Measurements from ENCODE around the gene FLT1.

Gene FLT1

DNA sequence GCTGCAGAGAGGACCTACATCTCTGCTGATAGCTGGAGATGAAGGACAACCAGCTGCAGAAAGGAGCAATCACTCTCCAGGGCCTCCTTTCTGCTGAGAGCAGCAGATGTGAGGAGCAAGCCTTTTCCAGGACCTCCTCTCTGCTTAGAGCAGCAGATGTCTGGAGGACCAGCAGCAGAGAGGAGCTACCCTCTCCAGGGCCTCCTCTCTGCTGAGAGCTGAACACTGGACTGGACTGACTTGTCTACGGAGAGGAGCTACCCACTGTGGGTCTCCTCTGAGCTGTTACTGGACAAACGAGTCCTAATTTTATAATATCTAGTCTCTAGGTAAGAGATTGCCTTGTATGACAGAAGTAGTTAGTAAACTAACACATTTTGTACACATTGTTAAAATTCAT is 40.8 kb upstream of the FLT1 start:
- Histone ChIP-seq H3K36me3 (ENCODE audit: control insufficient read depth, insufficient read depth, low read length) (no peaks in the 10 kb centered on the region), H3K4me3 (ENCODE audit: extremely low read depth, insufficient read depth, low read length, poor library complexity, severe bottlenecking) (no peak overlapping the region), H3K4me1 (ENCODE audit: control insufficient read depth, insufficient read depth, low read length, poor library complexity, severe bottlenecking) (no peaks in the 10 kb centered on the region), H3K9me3 (ENCODE audit: control insufficient read depth, low read length) (peaks cover 9% of the 10 kb centered on the region), H3K27ac (ENCODE audit: low read depth, low read length, severe bottlenecking) (no peak overlapping the region)
- no CpG with 5 or more reads among the region's 2 CpGs for WGBS, 2 experiments (ENCODE audit: insufficient coverage in 2 of 2)

DNA sequence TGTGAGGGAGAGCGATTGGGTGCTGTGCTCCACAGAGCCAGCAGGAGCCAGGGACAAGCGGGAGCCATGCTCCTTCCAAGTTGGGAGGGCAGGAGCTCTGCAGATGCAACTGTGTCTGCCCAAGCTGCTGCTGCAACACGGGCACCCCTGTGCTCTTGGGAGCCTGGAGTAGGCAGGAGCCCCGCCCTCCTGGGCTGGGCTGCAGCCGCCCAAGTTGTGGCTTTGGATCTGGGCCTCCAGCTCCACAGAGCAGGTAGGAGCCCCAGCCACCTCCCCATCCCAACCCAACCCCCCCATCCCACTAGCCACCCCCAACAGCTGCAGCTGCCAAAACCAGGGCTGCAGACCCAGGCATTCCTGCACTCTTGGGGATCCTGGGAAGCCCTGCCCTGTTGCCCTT is 39.9 kb upstream of the FLT1 start:
- no peaks in the 10 kb centered on the region for H3K36me3 ChIP-seq (ENCODE audit: control insufficient read depth, insufficient read depth, low read length)
- H3K4me3 ChIP-seq (ENCODE audit: extremely low read depth, insufficient read depth, low read length, poor library complexity, severe bottlenecking): no peak overlapping the region
- peaks cover 9% of the 10 kb centered on the region for H3K9me3 ChIP-seq (ENCODE audit: control insufficient read depth, low read length)
- 93 to 98% methylated on average over 3 to 5 of the region's 5 CpGs for WGBS, 2 experiments (ENCODE audit: insufficient coverage in 2 of 2)
- no peaks in the 10 kb centered on the region for H3K4me1 ChIP-seq (ENCODE audit: control insufficient read depth, insufficient read depth, low read length, poor library complexity, severe bottlenecking)
- no peak overlapping the region for H3K27ac ChIP-seq (ENCODE audit: low read depth, low read length, severe bottlenecking)

DNA sequence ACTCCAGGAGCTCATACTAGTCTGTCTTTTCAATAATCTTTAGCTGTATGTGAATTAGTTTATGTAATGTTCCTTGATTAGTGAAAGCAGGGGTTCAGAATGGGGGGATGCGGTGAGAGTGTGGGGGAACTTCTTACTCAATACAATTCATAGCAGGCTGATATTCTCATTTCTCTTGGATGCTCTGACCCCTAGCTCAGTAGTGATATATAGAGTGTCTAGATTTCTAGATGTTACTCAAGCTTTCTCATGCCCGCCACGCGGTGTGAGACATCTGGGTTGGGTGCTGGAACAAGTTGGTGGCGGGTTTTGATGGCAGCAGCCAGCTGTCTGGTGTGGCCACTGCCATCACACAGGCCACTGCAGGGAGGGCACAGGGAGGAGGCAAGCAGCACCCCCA is 39.3 kb upstream of the FLT1 start:
- peaks cover 9% of the 10 kb centered on the region for H3K9me3 ChIP-seq (ENCODE audit: control insufficient read depth, low read length)
- H3K27ac ChIP-seq (ENCODE audit: low read depth, low read length, severe bottlenecking): no peak overlapping the region
- H3K4me3 ChIP-seq (ENCODE audit: extremely low read depth, insufficient read depth, low read length, poor library complexity, severe bottlenecking): no peak overlapping the region
- H3K36me3 ChIP-seq (ENCODE audit: control insufficient read depth, insufficient read depth, low read length): no peaks in the 10 kb centered on the region
- H3K4me1 ChIP-seq (ENCODE audit: control insufficient read depth, insufficient read depth, low read length, poor library complexity, severe bottlenecking): no peaks in the 10 kb centered on the region
- 70% methylated on average over 4 of the region's 5 CpGs; no CpG with 5 or more reads in 1 of the 2 experiments for WGBS, 2 experiments (ENCODE audit: insufficient coverage in 2 of 2)

DNA sequence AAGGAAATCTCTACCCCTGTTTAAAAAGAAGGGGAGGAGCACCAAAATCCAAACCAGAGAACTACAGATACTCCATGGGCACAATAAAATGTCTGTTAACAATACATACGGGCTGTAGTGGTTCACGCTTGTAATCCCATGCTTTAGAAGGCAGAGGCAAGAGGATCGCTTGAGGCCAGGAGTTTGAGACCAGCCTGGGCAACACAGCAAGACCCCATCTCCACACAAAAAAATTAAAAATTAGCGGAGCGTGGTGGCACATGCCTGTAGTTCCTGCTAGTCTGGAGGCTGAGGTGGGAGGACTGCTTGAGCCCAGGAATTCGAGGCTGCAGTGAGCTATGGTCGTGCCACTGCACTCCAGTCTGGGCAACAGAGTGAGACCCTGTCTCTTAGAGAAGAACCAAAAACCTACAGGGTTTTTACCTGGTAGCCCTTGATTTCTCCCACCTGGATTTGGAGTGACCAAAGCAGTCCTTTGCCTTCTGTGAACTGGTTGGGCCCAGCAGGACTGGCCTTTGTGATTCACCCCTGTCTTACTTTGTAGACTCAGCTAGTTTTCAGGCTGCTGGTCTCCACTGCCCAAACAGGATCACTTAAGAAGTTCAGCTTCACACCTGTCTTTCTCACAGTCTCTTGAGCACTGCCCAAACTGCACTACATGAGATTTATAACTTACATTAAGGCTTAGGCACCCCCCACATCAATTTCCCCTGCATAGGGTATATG is 38.7 kb upstream of the FLT1 start:
- H3K9me3 ChIP-seq (ENCODE audit: control insufficient read depth, low read length): peaks cover 9% of the 10 kb centered on the region
- WGBS, 2 experiments (ENCODE audit: insufficient coverage in 2 of 2): 79 to 91% methylated on average over 5 to 7 of the region's 7 CpGs
- H3K27ac ChIP-seq (ENCODE audit: low read depth, low read length, severe bottlenecking): peak overlapping the region; percentile 80
- no peaks in the 10 kb centered on the region for H3K4me1 ChIP-seq (ENCODE audit: control insufficient read depth, insufficient read depth, low read length, poor library complexity, severe bottlenecking)
- no peaks in the 10 kb centered on the region for H3K36me3 ChIP-seq (ENCODE audit: control insufficient read depth, insufficient read depth, low read length)
- H3K4me3 ChIP-seq (ENCODE audit: extremely low read depth, insufficient read depth, low read length, poor library complexity, severe bottlenecking): no peak overlapping the region

DNA sequence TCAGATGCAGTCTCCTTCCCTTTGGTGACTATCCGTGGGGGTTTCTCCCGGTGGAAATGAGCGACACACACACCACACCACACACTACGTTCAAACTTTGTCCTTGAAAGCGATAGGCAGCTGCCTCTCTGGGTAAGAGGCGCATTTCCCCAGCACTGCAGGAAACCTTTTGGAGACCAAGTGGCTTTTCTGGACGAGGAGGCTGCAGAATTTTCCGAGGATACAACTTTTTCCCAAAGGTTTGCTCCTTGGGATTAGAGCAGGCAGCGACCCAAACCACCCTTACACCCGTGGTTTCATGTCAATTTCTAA is 38.2 kb upstream of the FLT1 start:
- 10 to 12% methylated on average over 8 of the region's 10 CpGs for WGBS, 2 experiments (ENCODE audit: insufficient coverage in 2 of 2)
- H3K27ac ChIP-seq (ENCODE audit: low read depth, low read length, severe bottlenecking): peak overlapping the region; percentile 80
- H3K4me1 ChIP-seq (ENCODE audit: control insufficient read depth, insufficient read depth, low read length, poor library complexity, severe bottlenecking): no peaks in the 10 kb centered on the region
- H3K9me3 ChIP-seq (ENCODE audit: control insufficient read depth, low read length): peaks cover 9% of the 10 kb centered on the region
- peak overlapping the region; percentile 48 for H3K4me3 ChIP-seq (ENCODE audit: extremely low read depth, insufficient read depth, low read length, poor library complexity, severe bottlenecking)
- no peaks in the 10 kb centered on the region for H3K36me3 ChIP-seq (ENCODE audit: control insufficient read depth, insufficient read depth, low read length)

DNA sequence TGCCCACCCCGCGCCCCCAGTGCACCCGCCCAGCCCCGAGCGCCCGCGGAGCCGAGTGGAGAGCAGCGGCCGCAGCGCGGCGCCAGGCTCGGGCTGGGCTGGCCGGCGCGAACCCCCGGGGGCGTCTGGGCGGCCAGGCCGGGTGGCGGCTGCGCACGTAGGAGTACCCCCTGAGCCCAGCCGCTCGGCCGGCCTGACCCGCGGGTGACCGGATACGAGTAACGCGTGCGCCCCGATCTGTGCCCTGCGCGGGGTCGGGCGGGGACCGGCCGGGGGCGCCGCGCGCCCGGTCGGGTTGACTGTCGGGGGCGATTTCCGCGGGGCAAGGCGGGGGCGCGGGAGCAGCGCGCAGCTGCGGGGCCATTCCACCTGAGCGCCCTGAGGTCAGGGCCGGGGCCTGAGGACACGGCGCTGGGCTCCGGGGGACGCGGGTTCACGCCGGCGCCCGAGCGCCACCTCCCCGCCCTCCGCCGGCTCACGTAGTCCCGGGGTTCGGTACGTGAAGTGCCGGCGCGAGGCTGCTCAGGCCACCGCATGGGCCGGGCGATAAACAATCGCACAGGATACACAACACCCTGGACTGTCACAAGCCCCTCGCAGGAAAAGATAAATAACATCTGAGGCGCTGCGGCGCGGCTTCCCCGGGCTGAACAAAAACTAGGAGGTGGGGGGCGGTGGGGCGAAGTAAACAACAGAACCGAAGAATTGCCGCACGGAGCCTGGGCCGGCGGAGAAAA is 37.6 kb upstream of the FLT1 start:
- H3K9me3 ChIP-seq (ENCODE audit: control insufficient read depth, low read length): peaks cover 9% of the 10 kb centered on the region
- H3K36me3 ChIP-seq (ENCODE audit: control insufficient read depth, insufficient read depth, low read length): no peaks in the 10 kb centered on the region
- no peaks in the 10 kb centered on the region for H3K4me1 ChIP-seq (ENCODE audit: control insufficient read depth, insufficient read depth, low read length, poor library complexity, severe bottlenecking)
- H3K4me3 ChIP-seq (ENCODE audit: extremely low read depth, insufficient read depth, low read length, poor library complexity, severe bottlenecking): peak overlapping the region; percentile 48
- H3K27ac ChIP-seq (ENCODE audit: low read depth, low read length, severe bottlenecking): peak overlapping the region; percentile 80
- 0 to 2% methylated on average over 55 to 71 of the region's 96 CpGs for WGBS, 2 experiments (ENCODE audit: insufficient coverage in 2 of 2)

DNA sequence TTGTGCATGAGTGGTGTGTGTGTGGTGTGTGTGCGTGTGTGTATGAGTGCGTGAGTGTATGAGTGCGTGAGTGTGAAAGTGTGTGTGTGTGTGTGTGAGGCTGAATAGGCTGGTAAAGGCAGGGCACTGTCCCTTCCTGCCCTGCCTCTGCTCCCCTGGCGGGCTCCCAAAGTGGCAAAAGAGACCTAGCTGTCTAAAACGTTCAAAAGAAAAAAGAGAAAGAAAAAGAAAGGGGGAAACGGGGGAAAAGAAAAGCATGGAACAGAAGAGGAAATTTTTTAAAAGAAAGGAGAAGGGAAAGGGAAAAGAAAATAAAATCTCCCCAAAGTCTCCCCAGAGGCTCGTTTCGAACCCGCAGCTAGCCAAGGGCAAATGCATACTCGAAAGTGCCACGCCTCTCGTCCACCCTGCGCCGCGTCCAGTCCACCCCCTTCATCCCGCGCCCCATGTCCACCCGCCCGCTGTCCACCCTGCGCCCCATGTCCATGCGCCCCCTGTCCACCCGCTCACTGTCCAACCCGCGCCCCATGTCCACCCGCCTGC is 37.0 kb upstream of the FLT1 start:
- 10 to 14% methylated on average over 8 to 11 of the region's 25 CpGs for WGBS, 2 experiments (ENCODE audit: insufficient coverage in 2 of 2)
- no peaks in the 10 kb centered on the region for H3K4me1 ChIP-seq (ENCODE audit: control insufficient read depth, insufficient read depth, low read length, poor library complexity, severe bottlenecking)
- H3K4me3 ChIP-seq (ENCODE audit: extremely low read depth, insufficient read depth, low read length, poor library complexity, severe bottlenecking): peak overlapping the region; percentile 48
- H3K9me3 ChIP-seq (ENCODE audit: control insufficient read depth, low read length): peaks cover 9% of the 10 kb centered on the region
- H3K27ac ChIP-seq (ENCODE audit: low read depth, low read length, severe bottlenecking): peak overlapping the region; percentile 80
- no peaks in the 10 kb centered on the region for H3K36me3 ChIP-seq (ENCODE audit: control insufficient read depth, insufficient read depth, low read length)

DNA sequence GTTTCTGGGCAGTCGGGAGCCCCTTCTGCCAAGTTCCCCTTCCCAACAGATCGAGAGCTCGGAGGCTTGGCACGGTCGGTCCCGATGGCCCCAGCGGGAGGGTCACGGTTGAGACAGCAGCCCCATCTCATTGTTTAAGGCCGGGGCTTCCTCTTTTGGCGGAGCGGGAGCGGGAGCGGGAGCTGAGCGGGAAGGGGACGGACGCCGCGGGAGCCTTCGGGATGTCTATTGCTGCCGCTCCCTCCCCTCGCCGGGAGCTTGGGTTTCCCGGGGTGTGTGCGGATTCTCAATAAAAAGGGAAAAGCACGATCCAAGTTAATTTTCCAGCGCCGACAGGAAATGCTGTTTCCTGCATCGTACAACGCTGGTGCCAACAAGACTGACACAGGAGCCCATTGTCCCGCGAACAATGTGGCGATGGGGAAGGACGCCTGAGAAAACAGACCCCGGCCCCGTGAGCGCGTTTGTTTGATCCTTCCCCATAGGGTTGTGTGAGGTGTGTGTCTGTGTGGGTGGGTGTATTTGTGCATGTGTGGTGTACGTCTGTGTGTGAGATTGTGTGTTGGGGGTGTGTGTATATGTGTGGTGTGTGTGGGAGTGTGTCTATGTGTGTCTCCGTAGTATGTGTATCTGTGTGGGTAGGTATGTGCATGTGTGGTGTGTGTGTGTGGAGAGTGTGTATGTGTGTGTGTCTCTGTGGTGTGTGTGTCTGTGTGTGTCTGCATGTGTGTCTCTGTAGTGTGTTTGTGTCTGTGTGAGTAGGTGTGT is 36.3 kb upstream of the FLT1 start:
- no peaks in the 10 kb centered on the region for H3K4me1 ChIP-seq (ENCODE audit: control insufficient read depth, insufficient read depth, low read length, poor library complexity, severe bottlenecking)
- peaks cover 9% of the 10 kb centered on the region for H3K9me3 ChIP-seq (ENCODE audit: control insufficient read depth, low read length)
- WGBS, 2 experiments (ENCODE audit: insufficient coverage in 2 of 2): 1 to 2% methylated on average over 37 to 39 of the region's 39 CpGs
- peak overlapping the region; percentile 64 for H3K27ac ChIP-seq (ENCODE audit: low read depth, low read length, severe bottlenecking)
- H3K36me3 ChIP-seq (ENCODE audit: control insufficient read depth, insufficient read depth, low read length): no peaks in the 10 kb centered on the region
- peak overlapping the region; percentile 48 for H3K4me3 ChIP-seq (ENCODE audit: extremely low read depth, insufficient read depth, low read length, poor library complexity, severe bottlenecking)

DNA sequence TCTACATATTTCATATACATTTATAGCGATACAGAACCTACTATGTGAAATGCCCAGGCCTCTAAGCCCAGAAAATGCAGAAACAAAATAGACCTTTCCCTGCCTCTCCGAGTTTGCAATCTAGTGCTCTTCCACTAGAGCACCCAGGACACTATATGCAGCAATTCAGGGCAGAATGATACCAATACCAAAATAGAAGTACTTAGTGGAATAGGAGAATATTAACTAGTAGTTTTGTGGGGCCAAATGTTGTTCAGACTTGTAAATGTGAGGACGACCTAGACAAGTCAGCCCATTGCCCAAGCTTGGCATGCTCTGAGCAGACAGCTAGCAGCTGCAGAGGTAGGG is 35.8 kb upstream of the FLT1 start:
- Histone ChIP-seq H3K4me1 (ENCODE audit: control insufficient read depth, insufficient read depth, low read length, poor library complexity, severe bottlenecking) (no peaks in the 10 kb centered on the region), H3K9me3 (ENCODE audit: control insufficient read depth, low read length) (peaks cover 8% of the 10 kb centered on the region), H3K27ac (ENCODE audit: low read depth, low read length, severe bottlenecking) (peak overlapping the region; percentile 64), H3K36me3 (ENCODE audit: control insufficient read depth, insufficient read depth, low read length) (no peaks in the 10 kb centered on the region), H3K4me3 (ENCODE audit: extremely low read depth, insufficient read depth, low read length, poor library complexity, severe bottlenecking) (peak overlapping the region; percentile 48)
- WGBS, 2 experiments (ENCODE audit: insufficient coverage in 2 of 2): 0 to 32% methylated on average over 1 to 3 of the region's 3 CpGs

DNA sequence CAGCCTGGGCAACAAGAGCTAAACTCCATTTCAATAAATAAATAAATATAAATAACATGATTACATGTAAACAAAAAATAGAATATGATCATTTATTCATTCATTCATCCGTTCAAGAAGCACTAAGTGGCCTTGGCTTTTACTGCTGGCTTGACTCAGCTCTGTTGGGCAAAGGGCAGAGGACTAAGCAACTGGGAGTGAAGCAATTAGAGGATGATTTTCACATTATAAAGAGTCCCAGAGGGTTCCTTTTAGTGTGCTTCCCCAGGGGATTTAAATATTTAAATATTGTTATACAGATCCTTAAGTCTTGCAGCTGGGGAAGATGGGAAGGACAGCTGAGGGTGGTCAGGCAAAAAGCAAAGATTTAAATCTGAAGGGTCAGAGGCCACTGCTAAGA is 34.9 kb upstream of the FLT1 start:
- no peaks in the 10 kb centered on the region for H3K4me1 ChIP-seq (ENCODE audit: control insufficient read depth, insufficient read depth, low read length, poor library complexity, severe bottlenecking)
- H3K4me3 ChIP-seq (ENCODE audit: extremely low read depth, insufficient read depth, low read length, poor library complexity, severe bottlenecking): no peak overlapping the region
- H3K9me3 ChIP-seq (ENCODE audit: control insufficient read depth, low read length): no peaks in the 10 kb centered on the region
- H3K27ac ChIP-seq (ENCODE audit: low read depth, low read length, severe bottlenecking): no peak overlapping the region
- no peaks in the 10 kb centered on the region for H3K36me3 ChIP-seq (ENCODE audit: control insufficient read depth, insufficient read depth, low read length)
- WGBS, 2 experiments (ENCODE audit: insufficient coverage in 2 of 2): no CpG with 5 or more reads among the region's 1 CpG

Measured in mesodermal cell (in vitro differentiated cells).